HepG2 (cell line): ENCODE data around the gene TOR2A.

ENCODE experiments used
- ATF2 ChIP-seq: sonication (generic); formaldehyde crosslinking; IDR thresholded peaks from 2 replicates; pipeline ENCODE4 v1.4.0; 2020; ENCODE audit warnings: missing genetic modification reagents
- ELF4 ChIP-seq: sonication (generic); formaldehyde crosslinking; IDR thresholded peaks from 2 replicates; pipeline ENCODE4 v1.5.0; 2020; ENCODE audit warnings: missing genetic modification reagents, mild to moderate bottlenecking, moderate library complexity, borderline replicate concordance
- FIP1L1 ChIP-seq: fragments of 200-400 bp; formaldehyde crosslinking; IDR thresholded peaks from 2 replicates; pipeline ENCODE4 v1.6.1; 2018; ENCODE audit warnings: low read depth, mild to moderate bottlenecking, low read length, moderate library complexity, borderline replicate concordance; ENCODE audit not compliant: insufficient read depth
- FOXP1 ChIP-seq, 2 experiments: fragments of 450-650 bp in 1 of 2; IDR thresholded peaks; 2 replicates each; pipeline ENCODE4 v1.6.1; 2017 to 2018; ENCODE audit warnings: antibody characterized with exemption in 1 of 2
- KDM1A ChIP-seq: IDR thresholded peaks from 2 replicates; pipeline ENCODE4 v1.6.1; 2016; ENCODE audit warnings: missing compliant biosample characterization
- ZNF670 ChIP-seq: sonication (generic); formaldehyde crosslinking; IDR thresholded peaks from 2 replicates; pipeline ENCODE4 v1.8.0; 2022; ENCODE audit warnings: mild to moderate bottlenecking, missing genetic modification reagents, borderline replicate concordance
- ZNF740 ChIP-seq: sonication (generic); formaldehyde crosslinking; IDR thresholded peaks from 2 replicates; pipeline ENCODE4 v1.4.0; 2020; ENCODE audit warnings: missing genetic modification reagents
- TF ChIP-seq, protein P1 (sequence below): sonication (generic); formaldehyde crosslinking; IDR thresholded peaks from 2 replicates; pipeline ENCODE4 v1.5.0; 2020; ENCODE audit warnings: mild to moderate bottlenecking, missing genetic modification reagents, moderate library complexity
- TF ChIP-seq, protein P2 (sequence below): sonication (generic); formaldehyde crosslinking; IDR thresholded peaks from 2 replicates; pipeline ENCODE4 v1.4.0; 2020; ENCODE audit warnings: missing genetic modification reagents, borderline replicate concordance

DNA sequence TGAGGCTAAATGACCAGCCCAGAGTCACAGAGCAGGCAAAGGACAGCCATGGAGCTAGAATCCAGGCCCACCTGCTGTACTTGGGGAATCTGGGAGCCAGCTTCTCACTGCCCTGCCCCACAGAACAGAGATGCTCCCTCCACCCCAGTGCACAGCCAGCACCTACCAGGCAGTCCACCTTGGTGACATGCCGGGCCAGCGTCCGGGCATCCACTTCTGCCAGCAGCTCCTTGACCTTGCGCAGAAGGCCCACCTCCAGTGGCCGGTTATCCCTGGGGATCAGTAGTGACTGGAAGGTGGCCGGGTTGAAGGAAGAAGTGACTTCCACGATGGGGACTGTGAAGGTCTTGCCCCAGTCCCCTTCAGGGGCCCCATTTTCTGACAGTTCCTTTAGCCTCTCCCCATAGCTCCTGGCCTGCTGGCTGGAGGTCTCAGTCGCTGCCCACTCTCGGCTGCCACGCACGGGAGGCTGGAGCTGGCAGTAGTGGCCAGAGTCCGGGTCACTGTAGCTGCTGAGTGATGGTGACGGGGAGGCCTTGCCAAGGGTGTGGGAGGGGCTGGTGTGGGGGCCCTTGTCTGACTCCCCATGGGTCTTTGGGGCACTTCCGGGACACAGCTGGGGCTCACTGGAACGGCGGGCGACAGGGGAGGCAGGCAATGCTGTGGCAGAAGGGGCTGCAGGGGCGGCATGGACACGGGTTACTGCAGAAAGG lies 9.5 kb upstream of the TOR2A start:
- no peak for TF ChIP-seq KDM1A (CRISPR knock-in tag)
- TF ChIP-seq FIP1L1 = no peak
- TF ChIP-seq, protein P1, sequence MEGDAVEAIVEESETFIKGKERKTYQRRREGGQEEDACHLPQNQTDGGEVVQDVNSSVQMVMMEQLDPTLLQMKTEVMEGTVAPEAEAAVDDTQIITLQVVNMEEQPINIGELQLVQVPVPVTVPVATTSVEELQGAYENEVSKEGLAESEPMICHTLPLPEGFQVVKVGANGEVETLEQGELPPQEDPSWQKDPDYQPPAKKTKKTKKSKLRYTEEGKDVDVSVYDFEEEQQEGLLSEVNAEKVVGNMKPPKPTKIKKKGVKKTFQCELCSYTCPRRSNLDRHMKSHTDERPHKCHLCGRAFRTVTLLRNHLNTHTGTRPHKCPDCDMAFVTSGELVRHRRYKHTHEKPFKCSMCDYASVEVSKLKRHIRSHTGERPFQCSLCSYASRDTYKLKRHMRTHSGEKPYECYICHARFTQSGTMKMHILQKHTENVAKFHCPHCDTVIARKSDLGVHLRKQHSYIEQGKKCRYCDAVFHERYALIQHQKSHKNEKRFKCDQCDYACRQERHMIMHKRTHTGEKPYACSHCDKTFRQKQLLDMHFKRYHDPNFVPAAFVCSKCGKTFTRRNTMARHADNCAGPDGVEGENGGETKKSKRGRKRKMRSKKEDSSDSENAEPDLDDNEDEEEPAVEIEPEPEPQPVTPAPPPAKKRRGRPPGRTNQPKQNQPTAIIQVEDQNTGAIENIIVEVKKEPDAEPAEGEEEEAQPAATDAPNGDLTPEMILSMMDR (CRISPR knock-in tag) = no peak
- TF ChIP-seq FOXP1 (IDR thresholded peaks at IDR 0.05) = no peak
- TF ChIP-seq FOXP1 (CRISPR knock-in tag; IDR thresholded peaks at IDR 0.05) = no peak
- TF ChIP-seq, protein P2, sequence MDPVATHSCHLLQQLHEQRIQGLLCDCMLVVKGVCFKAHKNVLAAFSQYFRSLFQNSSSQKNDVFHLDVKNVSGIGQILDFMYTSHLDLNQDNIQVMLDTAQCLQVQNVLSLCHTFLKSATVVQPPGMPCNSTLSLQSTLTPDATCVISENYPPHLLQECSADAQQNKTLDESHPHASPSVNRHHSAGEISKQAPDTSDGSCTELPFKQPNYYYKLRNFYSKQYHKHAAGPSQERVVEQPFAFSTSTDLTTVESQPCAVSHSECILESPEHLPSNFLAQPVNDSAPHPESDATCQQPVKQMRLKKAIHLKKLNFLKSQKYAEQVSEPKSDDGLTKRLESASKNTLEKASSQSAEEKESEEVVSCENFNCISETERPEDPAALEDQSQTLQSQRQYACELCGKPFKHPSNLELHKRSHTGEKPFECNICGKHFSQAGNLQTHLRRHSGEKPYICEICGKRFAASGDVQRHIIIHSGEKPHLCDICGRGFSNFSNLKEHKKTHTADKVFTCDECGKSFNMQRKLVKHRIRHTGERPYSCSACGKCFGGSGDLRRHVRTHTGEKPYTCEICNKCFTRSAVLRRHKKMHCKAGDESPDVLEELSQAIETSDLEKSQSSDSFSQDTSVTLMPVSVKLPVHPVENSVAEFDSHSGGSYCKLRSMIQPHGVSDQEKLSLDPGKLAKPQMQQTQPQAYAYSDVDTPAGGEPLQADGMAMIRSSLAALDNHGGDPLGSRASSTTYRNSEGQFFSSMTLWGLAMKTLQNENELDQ (CRISPR knock-in tag) = no peak
- no peak for TF ChIP-seq ELF4
- TF ChIP-seq ZNF740 (CRISPR knock-in tag) = no peak
- no peak for TF ChIP-seq ATF2 (CRISPR knock-in tag)
- TF ChIP-seq ZNF670 (CRISPR knock-in tag) = no peak
